ENCODE results near the gene ZNF132. TPM values are rescaled to one million over a fixed set of nuclear protein-coding genes. Genes with fewer than 3 reads are reported as not detected.

Gene ZNF132
- total RNA-seq, 2 donors from 2014 or later = 2.6 to 5.8 TPM

- TF ChIP-seq CTCF (IDR thresholded peaks at IDR 0.05) = no peak
- intact Hi-C loops (cut with DNase I) = no loop called here
- Histone ChIP-seq H3K27ac (no peak overlapping the region), H3K27me3 (no peaks in the 10 kb centered on the region), H3K4me1 (peaks cover 5% of the 10 kb centered on the region), H3K9me3 (no peaks in the 10 kb centered on the region), H3K36me3 (no peaks in the 10 kb centered on the region), H3K4me3 (no peak overlapping the region), H3K9ac (ENCODE audit: low read depth in 2 of 2, low read length in 2 of 2) (no peak overlapping the region)
- no peak for DNase-seq
Observed at GRCh38 chr19:58479736-58480480, 40.0 kb upstream of the ZNF132 start.

- intact Hi-C loops (cut with DNase I) = no loop called here
- Histone ChIP-seq H3K27ac (no peak overlapping the region), H3K36me3 (no peaks in the 10 kb centered on the region), H3K27me3 (no peaks in the 10 kb centered on the region), H3K9ac (ENCODE audit: low read depth in 2 of 2, low read length in 2 of 2) (no peak overlapping the region), H3K9me3 (no peaks in the 10 kb centered on the region), H3K4me1 (peaks cover 6% of the 10 kb centered on the region), H3K4me3 (no peak overlapping the region)
- DNase-seq = no peak
- no peak for TF ChIP-seq CTCF (IDR thresholded peaks at IDR 0.05)
Observed at GRCh38 chr19:58479303-58479702, 39.4 kb upstream of the ZNF132 start.

GRCh38 chr19:58477871-58478270 is 37.9 kb upstream of the ZNF132 start:
- no peaks in the 10 kb centered on the region for H3K27me3 ChIP-seq
- H3K4me1 ChIP-seq = peaks cover 6% of the 10 kb centered on the region
- no peaks in the 10 kb centered on the region for H3K9me3 ChIP-seq
- intact Hi-C loops (cut with DNase I) = no loop called here
- H3K9ac ChIP-seq (ENCODE audit: low read depth in 2 of 2, low read length in 2 of 2) = no peak overlapping the region
- no peak overlapping the region for H3K27ac ChIP-seq
- no peak for DNase-seq
- no peaks in the 10 kb centered on the region for H3K36me3 ChIP-seq
- TF ChIP-seq CTCF (IDR thresholded peaks at IDR 0.05) = no peak
- H3K4me3 ChIP-seq = no peak overlapping the region

- H3K9me3 ChIP-seq = no peaks in the 10 kb centered on the region
- H3K36me3 ChIP-seq = no peaks in the 10 kb centered on the region
- DNase-seq = no peak
- no peak overlapping the region for H3K27ac ChIP-seq
- intact Hi-C loops (cut with DNase I) = no loop called here
- peaks cover 6% of the 10 kb centered on the region for H3K4me1 ChIP-seq
- H3K27me3 ChIP-seq = no peaks in the 10 kb centered on the region
- TF ChIP-seq CTCF (IDR thresholded peaks at IDR 0.05) = no peak
- H3K9ac ChIP-seq (ENCODE audit: low read depth in 2 of 2, low read length in 2 of 2) = no peak overlapping the region
- H3K4me3 ChIP-seq = no peak overlapping the region
Observed at GRCh38 chr19:58477130-58477529, 37.2 kb upstream of the ZNF132 start.

GRCh38 chr19:58476498-58477015 is 36.6 kb upstream of the ZNF132 start:
- Histone ChIP-seq H3K9me3 (no peaks in the 10 kb centered on the region), H3K4me3 (peak overlapping the region; percentile 71), H3K36me3 (no peaks in the 10 kb centered on the region), H3K27ac (peak overlapping the region; percentile 91), H3K9ac (ENCODE audit: low read depth in 2 of 2, low read length in 2 of 2) (peak overlapping the region; percentile 75 to 81), H3K27me3 (no peaks in the 10 kb centered on the region), H3K4me1 (peaks cover 6% of the 10 kb centered on the region)
- DNase-seq = no peak
- intact Hi-C loops (cut with DNase I) = no loop called here
- no peak for TF ChIP-seq CTCF (IDR thresholded peaks at IDR 0.05)
